ENCODE data around the gene CHD6.

DNA sequence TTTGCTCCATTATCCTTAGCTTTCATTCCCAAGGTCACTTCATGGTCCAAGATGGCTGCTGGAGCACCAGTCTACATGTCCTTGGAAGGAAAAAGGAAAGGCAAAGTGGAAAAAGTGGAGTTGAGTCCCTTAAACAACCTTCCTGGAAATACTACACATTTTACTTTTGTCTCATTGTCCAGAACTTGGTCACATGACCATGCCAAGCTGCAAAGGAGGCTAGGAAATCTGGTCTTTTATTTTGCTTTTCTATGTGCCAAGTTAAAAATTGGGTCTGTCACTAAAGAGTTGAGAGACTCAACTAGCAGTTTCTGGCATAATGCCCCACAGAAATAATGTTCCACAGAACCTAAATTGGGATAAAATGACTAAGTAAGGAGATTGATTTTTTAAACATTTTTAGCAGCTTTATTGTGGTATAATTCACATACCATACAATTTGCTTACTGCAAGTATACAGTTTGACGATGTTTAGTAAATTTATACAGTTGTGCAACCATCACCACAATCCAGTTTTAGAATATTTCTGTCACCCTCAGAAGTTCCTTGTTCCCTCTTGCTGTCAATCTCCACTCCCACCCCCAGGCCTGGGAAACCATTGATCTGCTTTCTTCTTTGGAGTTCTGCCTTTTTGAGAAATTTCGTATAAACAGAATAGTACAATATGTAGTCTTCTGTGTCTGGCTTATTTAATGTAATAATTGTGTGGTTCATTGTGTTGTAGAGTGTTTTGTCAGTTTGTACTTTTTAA lies 5.6 kb upstream of the CHD6 start:
- TF ChIP-seq, protein P1, sequence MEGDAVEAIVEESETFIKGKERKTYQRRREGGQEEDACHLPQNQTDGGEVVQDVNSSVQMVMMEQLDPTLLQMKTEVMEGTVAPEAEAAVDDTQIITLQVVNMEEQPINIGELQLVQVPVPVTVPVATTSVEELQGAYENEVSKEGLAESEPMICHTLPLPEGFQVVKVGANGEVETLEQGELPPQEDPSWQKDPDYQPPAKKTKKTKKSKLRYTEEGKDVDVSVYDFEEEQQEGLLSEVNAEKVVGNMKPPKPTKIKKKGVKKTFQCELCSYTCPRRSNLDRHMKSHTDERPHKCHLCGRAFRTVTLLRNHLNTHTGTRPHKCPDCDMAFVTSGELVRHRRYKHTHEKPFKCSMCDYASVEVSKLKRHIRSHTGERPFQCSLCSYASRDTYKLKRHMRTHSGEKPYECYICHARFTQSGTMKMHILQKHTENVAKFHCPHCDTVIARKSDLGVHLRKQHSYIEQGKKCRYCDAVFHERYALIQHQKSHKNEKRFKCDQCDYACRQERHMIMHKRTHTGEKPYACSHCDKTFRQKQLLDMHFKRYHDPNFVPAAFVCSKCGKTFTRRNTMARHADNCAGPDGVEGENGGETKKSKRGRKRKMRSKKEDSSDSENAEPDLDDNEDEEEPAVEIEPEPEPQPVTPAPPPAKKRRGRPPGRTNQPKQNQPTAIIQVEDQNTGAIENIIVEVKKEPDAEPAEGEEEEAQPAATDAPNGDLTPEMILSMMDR (IDR thresholded peaks at IDR 0.05), result no peak
- TF ChIP-seq POLR2A (IDR thresholded peaks at IDR 0.05), result no peak

Data from adrenal gland (tissue), 5 donors.